HG03469 (cell line): ENCODE measurements around the gene GJB3.
"Not testable (repeated sequence)": the region's sequence is repeated elsewhere in the genome, so short reads cannot be mapped to it uniquely, and the experiment has no call there.

Experiments used
- ATAC-seq: cut with Tn5 transposase; IDR thresholded peaks from one replicate; pipeline ENCODE4 v1.9.1; 2021; ENCODE audit warnings: mild to moderate bottlenecking, moderate library complexity, moderate number of reproducible peaks; ENCODE audit not compliant: unreplicated experiment

Gene GJB3

GRCh38 chr1:34759503-34760357 is 21.3 kb upstream of the GJB3 start, which contains the start of gene GJB4:
GJB4 (plus strand) TSS chr1:34759740; CDS start chr1:34761255, 1,515 bp downstream.
- ATAC-seq = no peak

GRCh38 chr1:34761176-34761761 is 19.7 kb upstream of the GJB3 start:
- no peak for ATAC-seq

GRCh38 chr1:34761776-34762307 is 19.2 kb upstream of the GJB3 start:
- ATAC-seq = no peak

- ATAC-seq = no peak
These were observed 18.4 kb upstream of the GJB3 start for GRCh38 chr1:34762474-34763141.

- ATAC-seq = no peak
These were observed 17.8 kb upstream of the GJB3 start for GRCh38 chr1:34763142-34763781.

- ATAC-seq = no peak
These were observed 12.2 kb upstream of the GJB3 start for GRCh38 chr1:34768856-34769255.

GRCh38 chr1:34770891-34771504 is 10.0 kb upstream of the GJB3 start:
- ATAC-seq = no peak

- no peak for ATAC-seq
These were observed 9.2 kb upstream of the GJB3 start for GRCh38 chr1:34771573-34772371.

GRCh38 chr1:34773114-34773513 is 7.9 kb upstream of the GJB3 start:
- ATAC-seq = not testable (repeated sequence)

- ATAC-seq = no peak
These were observed 6.1 kb upstream of the GJB3 start for GRCh38 chr1:34774957-34775356.

GRCh38 chr1:34776911-34777310 is 4.1 kb upstream of the GJB3 start:
- ATAC-seq = no peak

- no peak for ATAC-seq
These were observed 3.3 kb upstream of the GJB3 start for GRCh38 chr1:34777519-34778321.

GRCh38 chr1:34778381-34778780 is 2.6 kb upstream of the GJB3 start:
- ATAC-seq = no peak

GRCh38 chr1:34779005-34779404 is 2.0 kb upstream of the GJB3 start:
- no peak for ATAC-seq

GRCh38 chr1:34779526-34779925 is 1.5 kb upstream of the GJB3 start:
- no peak for ATAC-seq

GRCh38 chr1:34779962-34780361 is 1.1 kb upstream of the GJB3 start:
- no peak for ATAC-seq

- ATAC-seq = no peak
These were observed 486 bp upstream of the GJB3 start for GRCh38 chr1:34780528-34780927.

GRCh38 chr1:34781844-34782391 is 904 bp downstream of the GJB3 start:
- no peak for ATAC-seq

- no peak for ATAC-seq
These were observed 3.8 kb downstream of the GJB3 start for GRCh38 chr1:34784751-34785221.
